Caki2 (cell line): ENCODE data around the gene MUC20. TPM values are rescaled to one million over a fixed set of nuclear protein-coding genes. Genes with fewer than 3 reads are reported as not detected.
"Not testable (repeated sequence)": the region's sequence is repeated elsewhere in the genome, so short reads cannot be mapped to it uniquely, and the experiment has no call there.

Experiments
- DNase-seq: peaks from one replicate; pipeline ENCODE4 v3.0.0-alpha.2; 2015; ENCODE audit warnings: low read depth
- in situ Hi-C: cut with HindIII; loops from 2 replicates; pipeline ENCODE4 v1.10.0; 2016; ENCODE audit warnings: low sequenced_read_pairs, low pct_unique_long_range_greater_than_20kb, mixed read lengths
- total RNA-seq: library from RNA; depleted of rRNA; stranded (reverse); fragments of >200 nt; shearing (Covaris generic); gene quantifications from 2 replicates; pipeline ENCODE4 v1.2.3, GENCODE V29; 2014; ENCODE audit warnings: low replicate concordance

Gene MUC20
- total RNA-seq, 1 experiment from 2014 or later, result 0.17 TPM

DNA sequence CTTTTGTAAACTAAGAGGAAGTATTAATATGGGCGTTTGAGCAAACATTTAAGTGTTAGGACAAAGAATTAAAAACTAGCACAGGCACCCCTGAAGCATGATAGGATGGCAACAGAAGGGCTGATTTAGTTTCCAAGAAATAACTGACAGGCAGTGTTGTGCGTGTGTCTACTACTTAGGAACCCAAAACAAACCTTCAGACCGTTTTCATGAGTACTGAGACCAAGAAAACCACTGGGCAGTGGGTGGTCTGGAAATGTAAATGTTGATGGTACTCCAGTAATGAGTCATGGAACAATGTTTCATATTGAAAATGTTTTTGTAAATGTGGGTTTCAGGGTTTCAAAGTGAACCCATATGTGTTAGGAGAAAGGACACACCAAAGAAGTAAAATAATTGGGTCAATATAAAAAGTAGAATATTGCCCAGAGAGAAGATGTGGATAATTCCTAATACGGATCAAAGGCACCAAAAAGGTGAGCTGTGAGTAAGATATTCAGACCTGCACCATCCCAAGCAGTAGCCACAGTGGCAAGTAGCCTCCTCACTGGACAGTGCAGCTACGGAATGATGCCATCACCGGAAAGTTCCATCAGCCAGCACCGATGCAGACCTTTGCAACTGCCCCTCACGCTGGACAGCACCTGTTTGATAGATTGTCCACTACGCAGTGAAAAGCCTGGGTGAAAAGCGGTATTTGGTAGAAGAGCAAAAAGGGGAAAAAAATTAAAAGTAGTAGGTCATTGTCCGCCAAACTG is 29.0 kb upstream of the MUC20 start:
- in situ Hi-C loops, DNase-seq: not testable (repeated sequence)

DNA sequence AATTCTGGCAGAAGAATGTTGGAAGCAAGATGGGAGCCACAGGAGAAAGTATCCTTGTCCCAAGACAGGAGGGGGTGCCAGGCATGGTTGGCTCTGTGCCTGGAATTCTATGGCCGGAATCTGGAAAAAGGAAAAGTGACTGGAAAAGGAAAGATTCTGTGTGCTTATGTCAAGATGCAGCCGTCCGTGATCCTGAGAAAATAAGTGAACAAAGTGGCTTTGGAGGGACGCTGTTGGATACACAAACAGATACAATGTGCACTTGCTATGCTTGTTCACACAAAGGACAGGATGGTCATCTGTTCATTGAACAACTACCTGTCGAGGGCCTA is 28.5 kb upstream of the MUC20 start:
- in situ Hi-C loops, result no loop called here
- no peak for DNase-seq

DNA sequence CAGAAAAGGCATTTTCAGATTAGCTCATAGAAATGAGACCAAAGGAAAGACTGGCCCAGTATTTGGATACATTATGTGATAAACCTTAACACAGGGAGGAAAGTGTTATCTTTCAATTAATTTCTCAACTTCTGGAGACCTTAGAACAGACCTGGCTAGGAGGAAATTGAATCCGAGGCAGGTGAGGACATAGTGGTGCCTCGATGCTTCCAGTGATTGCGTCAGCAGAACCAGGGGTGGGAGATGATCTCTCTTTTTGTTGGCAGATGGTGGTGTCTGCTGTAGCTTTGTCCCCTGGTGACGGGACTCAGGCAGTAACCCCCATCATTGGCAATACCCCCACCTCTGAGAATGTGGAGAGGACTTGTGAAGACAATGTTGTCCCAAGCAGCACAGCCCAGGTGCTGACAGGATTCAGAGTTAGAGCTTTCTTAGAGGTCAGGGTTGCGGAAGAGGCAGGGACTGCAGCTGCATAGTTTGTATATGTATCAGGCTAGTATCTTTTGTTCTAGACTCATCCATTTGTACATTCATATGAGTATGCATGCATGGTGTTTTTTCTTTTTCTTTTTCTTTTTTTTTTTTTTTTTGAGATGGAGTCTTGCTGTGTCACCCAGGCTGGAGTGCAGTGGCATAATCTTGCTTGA is 27.9 kb upstream of the MUC20 start:
- in situ Hi-C loops, result no loop called here
- DNase-seq, result no peak

DNA sequence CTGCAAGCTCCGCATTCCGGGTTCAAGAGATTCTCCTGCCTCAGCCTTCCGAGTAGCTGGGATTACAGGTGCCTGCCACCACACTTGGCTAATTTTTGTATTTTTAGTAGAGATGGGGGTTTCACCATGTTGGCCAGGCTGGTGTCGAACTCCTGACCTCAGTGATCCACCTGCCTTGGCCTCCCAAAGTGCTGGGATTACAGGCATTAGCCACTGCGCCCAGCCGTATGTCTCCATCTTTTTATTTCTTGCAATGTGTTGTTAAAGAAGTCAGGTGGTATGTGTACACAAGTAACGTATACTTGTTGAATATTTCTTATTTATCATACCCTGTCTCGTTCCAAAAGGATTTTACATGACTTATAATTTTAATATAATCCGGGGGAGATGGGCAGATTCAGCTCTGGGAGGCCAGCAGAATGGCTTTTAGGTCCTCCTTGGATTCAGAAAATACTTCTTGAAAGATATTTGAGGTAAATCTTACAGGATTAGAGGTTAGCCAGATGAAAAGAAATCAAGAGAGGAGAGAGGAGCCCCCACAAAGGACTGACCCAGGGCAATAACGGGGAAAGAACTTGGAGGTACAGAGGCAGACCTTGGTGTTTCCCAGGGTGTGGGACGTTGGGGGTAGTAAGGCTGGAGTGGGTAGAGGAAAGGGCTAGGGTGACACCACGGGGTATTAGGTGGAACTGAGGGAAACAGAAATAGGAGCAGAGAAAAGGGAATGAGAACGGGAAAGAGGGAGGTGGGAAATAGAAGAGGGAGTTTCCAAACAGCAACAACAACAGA is 27.2 kb upstream of the MUC20 start:
- no peak for DNase-seq
- in situ Hi-C loops, result no loop called here

DNA sequence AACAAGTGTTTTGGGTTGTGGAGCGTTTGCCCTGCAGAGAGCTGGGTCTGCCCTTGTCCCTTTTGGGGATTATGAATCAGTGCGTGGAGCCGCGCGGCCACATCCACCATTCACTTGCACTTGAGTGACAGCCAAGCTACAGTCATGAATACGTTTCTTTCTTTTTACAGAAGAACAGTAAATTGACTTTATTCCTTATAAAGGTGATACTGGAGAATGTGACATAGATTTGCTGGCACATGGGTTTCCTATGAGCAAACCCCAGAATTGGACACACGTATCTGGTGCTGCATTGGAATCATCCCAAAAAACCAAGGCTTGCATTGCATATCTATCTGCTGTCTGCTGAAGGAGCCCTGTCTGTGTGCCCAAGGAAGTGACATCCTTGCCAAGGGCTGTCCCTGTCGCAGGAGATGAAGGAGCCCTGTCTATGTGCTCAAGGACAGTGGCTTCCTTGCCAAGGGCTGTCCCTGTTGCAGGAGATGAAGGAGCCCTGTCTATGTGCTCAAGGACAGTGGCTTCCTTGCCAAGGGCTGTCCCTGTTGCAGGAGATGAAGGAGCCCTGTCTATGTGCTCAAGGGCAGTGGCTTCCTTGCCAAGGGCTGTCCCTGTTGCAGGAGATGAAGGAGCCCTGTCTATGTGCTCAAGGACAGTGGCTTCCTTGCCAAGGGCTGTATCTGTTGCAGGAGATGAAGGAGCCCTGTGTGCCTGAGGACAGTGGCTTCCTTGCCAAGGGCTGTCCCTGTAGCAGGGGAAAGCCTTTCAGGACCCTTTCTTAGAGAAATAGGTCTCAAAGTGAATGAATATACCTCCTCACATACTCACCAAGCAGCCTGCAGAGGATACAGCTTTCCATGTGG is 26.3 kb upstream of the MUC20 start:
- DNase-seq, in situ Hi-C loops: not testable (repeated sequence)

DNA sequence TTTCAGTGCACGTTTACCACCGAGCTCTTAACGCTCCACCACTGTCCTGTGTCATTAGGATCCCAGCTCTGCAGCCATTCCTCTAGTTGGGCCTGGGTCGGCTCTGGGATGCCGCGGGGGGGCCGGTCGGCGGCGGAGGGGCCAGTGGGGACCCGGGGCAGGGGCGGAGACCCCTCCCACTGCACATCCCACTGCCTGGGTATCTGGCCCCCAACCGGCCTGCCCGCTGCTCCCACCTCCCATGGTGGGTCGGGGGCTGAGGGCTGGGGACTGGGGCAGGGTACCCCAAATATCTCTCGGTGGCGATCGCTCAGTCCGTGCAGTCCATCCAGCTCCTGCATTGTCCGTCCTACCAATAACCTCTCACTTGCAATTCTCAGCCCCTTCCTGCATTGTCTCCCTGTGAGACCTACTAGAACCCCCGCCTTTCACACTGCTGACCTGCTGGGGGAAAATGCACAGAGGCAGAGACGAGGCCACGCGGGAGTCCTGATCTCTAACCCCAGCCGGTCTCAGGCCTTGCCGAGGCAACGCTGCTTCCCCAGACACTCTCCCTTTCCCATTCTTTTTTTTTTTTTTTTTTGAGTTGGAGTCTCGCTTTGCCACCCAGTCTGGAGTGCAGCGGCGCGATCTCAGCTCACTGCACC is 24.0 kb upstream of the MUC20 start:
- no peak for DNase-seq
- in situ Hi-C loops, result no loop called here

DNA sequence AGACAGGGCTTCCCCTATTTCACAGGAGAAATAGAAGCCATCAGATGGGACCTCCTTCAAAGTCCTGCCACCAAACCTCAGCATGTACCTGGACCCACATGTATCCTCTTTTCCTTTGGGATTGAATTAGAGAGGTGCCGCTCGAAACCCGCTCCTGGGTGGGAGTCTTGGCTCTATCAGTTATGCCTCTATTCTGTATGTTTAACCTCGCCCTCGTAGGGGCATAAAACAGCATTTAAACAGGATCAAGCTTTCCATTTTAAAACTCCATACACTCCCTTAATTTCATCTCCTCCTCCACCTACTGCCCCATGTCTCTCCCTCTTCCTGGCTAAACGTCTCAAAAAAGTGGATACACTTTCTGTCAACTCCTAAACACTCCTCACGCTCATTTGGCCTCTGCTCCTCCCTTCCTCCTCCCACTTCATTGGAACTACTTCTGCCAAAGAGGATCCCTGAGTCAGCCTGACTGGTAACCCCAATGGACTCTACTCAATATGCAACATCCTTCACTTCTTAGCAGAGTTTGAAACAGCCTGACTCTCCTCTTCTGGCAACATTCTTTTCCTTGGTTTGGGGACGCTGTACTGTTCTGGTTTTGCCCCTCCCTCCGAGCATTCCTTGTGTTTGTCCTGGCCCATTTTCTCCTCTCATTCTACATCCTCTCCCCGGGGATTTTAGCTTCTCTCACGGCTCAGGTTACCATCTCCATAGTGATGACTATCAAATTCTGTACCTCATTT is 23.0 kb upstream of the MUC20 start:
- peak; percentile 82 for DNase-seq

DNA sequence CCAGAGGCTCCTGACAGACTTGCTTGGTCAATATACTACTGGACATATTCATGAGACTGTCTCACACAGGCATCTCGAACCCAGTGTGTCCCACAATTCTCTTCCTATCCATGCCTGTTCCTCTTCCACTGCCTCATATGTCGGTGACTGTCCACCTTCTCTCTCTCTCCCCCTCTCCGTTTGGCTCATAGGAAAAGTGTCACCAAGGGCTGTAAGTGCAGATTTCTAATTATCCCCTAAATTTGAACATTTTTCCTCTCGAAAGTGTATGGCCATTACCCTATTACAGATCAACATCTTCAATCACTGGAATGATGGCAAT is 22.5 kb upstream of the MUC20 start:
- DNase-seq, result no peak
- in situ Hi-C loops, result no loop called here

More for the DNA sequence above, 23.0 kb upstream of the MUC20 start:
- in situ Hi-C loops, result no loop called here

DNA sequence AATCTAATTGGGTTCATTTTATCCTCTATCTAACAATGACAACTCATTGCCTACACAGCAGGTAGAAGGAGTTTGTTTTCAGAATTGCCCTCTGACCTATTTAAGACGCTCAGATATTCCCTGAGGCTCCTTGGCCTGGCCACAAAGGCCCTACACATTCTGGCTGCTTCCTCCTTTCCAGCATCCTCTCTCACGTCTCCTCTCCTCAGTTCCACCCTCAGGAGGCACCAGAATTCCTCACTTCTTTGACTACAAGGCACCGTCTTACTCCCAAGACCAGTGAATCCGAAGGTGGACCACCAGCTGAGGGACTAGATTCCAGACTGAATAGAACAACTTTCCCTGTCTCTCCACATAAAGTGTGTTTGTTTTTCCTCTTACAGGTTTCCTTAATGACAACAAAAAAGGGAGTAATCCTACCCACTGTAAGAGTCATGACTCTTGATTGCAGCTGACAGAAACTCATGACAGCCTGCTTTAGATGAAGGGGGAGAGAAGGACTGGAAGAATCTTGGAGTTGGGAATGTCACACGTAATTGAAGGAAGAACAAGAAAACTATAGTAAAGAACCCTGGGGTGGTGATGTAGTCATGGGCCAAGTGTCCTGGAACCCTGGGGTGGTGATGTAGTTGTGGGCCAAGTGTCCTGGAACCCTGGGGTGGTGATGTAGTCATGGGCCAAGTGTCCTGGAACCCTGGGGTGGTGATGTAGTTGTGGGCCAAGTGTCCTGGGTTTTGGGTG is 22.0 kb upstream of the MUC20 start:
- peak; percentile 41 for DNase-seq
- in situ Hi-C loops, result no loop called here

DNA sequence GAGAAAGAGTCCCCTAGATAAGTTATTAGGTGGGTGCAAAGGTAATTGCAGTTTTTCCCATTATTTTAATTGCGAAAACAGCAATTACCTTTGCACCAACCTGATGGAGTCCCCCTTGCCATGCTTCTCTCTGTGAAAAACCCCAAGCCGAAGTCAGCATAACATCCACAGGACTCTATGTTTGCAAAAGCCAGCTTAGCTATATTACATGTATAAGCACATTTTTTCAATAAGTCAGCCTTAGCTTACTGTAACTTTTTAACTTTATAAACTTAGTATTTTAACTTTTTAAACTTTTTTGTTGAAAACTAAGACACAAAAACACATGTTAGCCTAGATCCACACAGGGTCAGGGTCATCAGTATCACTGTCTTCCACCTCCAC is 21.4 kb upstream of the MUC20 start:
- in situ Hi-C loops, result no loop called here

DNA sequence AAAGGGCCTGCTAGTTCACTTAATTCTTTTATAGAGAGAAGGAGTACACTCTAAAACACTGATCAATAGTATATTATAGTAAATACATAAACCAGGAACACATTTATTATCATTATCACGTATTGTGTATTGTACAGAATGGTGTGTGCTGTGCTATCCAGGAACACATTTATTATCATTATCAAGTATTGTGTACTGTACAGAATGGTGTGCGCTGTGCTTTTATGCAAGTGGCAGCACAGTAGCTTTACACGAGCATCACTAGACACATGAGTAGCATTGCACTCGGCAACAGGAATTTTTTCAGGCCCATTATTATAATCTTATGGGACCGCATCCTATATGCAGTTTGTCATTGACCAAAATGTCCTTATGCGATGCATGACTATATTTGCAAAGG is 20.9 kb upstream of the MUC20 start:
- DNase-seq, result no peak
- in situ Hi-C loops, result no loop called here

More for the DNA sequence above, 21.4 kb upstream of the MUC20 start:
- DNase-seq, result no peak

DNA sequence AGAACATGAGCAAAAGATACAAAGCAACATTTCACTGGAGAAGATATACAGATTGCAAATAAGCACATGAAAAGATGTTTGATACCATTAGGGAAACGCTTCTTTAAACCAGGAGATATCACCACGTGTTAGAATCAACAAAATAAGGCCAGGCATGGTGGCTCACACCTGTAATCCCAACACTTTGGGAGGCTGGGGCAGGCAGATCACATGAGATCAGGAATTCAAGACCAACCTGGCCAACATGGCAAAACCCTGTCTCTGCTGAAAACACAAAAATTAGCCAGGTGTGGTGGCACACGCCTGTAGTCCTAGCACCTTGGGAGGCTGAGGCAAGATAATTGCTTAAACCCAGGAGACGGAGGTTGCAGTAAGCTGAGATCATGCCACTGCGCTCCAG is 20.5 kb upstream of the MUC20 start:
- in situ Hi-C loops, result no loop called here
- DNase-seq, result no peak

DNA sequence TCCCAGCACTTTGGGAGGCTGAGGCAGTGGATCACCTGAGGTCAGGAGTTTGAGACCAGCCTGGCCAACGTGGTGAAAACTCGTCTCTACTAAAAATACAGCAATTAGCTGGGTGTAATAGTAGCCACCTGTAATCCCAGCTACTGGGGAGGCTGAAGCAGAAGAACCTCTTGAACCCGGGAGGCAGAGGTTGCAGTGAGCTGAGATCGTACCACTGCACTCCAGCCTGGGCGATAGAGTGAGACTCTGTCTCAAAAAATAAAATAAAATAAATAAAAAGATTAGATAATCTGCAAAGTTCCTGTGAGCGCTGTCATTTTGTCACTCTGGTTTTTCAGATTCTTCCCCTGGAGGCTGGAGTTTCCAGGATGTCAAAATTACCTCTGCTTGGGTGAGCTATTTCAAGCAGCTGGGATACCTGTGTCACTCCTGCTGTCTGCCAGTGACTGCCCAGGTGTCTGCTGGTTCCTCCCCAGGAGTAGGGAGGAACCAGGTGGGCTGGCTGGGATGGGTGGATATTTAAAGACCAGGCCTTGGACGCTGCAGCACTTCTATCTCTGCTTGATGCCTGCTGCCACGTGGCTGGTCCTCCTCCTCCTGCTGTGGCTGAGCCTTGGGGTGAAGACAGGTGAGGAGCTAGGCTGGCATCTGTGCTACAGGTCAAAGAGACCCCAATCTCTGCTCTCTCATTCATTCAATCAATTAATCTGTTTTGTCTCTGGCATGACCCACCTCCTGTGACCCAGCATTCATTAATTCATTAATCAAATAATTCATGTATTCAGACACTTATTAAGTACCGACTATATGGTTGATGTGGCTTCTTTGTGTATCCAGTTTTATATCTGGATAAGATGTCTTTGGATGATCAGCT is 19.5 kb upstream of the MUC20 start:
- in situ Hi-C loops, result no loop called here
- DNase-seq, result no peak

DNA sequence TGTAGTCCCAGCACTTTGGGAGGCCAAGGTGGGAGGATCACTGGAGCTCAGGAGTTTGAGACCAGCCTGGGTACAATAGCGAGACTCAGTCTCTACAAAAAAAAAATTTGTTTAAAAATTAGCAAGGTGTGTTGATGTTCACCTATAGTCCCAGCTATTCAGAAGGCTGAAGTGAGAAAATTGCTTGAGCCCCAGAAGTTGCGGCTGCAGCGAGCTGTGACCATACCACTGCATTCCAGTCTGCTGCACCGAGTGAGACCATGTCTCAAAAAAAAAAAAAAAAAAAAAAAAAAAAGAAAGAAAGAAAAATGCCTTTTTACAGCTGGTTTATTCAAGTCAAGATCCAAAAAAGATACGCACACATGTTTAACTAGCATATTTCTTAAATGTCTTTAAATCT is 17.0 kb upstream of the MUC20 start:
- no peak for DNase-seq
- in situ Hi-C loops, result no loop called here

DNA sequence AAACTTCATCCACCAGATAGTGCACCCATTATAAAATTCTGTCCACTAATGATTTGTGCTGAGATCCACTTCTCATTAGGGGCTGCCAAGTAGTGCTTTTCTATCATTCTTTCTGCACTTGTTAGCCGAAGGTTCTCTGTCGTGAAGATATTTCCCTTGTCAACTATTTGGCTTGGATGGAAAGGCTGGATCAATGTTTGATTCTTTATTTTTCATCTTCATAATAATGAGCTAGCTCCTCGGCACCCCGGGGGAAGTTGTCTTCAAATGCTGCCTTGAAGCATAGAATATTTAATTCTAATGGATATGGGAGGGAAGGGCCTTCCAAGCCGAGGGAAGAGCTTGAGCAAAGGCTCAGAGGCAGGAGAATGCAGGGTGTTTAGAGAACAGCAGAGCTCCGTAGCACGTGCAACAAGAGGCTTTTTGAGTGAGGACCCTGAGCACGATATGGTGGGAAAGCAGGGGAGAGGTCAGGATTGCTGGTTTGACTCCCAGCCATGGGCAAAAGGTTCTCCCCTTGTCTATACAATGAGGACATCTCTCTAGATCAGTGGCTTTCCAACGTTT is 16.3 kb upstream of the MUC20 start:
- DNase-seq, result no peak
- in situ Hi-C loops, result no loop called here
